Kidney epithelial cell (primary cell): ENCODE data around the gene NTMT1. TPM values are rescaled to one million over a fixed set of nuclear protein-coding genes. Genes with fewer than 3 reads are reported as not detected.

Experiments used
- DNase-seq: peaks from one replicate; pipeline ENCODE4 v3.0.0-alpha.2; 2010; ENCODE audit warnings: low read depth
- H3K27me3 ChIP-seq: 2 replicates; pipeline ENCODE4 v1.6.0; 2011; ENCODE audit warnings: low read length; ENCODE audit not compliant: control insufficient read depth, insufficient read depth
- H3K36me3 ChIP-seq: 2 replicates; pipeline ENCODE4 v1.5.1; 2011; ENCODE audit warnings: low read length; ENCODE audit not compliant: control insufficient read depth, insufficient read depth
- H3K4me3 ChIP-seq: 2 replicates; pipeline ENCODE4 v1.5.1; 2011; ENCODE audit warnings: low read depth, mild to moderate bottlenecking, control low read depth, low read length
- total RNA-seq: library from RNA; depleted of rRNA; stranded (reverse); fragments of >200 nt; gene quantifications from 2 replicates; pipeline ENCODE4 v1.2.3, GENCODE V29; 2015
- TF ChIP-seq, protein P1 (sequence below): IDR thresholded peaks from 2 replicates; pipeline ENCODE4 v1.5.1; 2011; ENCODE audit warnings: mild to moderate bottlenecking, moderate library complexity, low read length, control low read depth, inconsistent platforms; ENCODE audit not compliant: insufficient read depth, poor library complexity, severe bottlenecking

Gene NTMT1
- total RNA-seq, 1 donor from 2014 or later, result 52.6 TPM

DNA sequence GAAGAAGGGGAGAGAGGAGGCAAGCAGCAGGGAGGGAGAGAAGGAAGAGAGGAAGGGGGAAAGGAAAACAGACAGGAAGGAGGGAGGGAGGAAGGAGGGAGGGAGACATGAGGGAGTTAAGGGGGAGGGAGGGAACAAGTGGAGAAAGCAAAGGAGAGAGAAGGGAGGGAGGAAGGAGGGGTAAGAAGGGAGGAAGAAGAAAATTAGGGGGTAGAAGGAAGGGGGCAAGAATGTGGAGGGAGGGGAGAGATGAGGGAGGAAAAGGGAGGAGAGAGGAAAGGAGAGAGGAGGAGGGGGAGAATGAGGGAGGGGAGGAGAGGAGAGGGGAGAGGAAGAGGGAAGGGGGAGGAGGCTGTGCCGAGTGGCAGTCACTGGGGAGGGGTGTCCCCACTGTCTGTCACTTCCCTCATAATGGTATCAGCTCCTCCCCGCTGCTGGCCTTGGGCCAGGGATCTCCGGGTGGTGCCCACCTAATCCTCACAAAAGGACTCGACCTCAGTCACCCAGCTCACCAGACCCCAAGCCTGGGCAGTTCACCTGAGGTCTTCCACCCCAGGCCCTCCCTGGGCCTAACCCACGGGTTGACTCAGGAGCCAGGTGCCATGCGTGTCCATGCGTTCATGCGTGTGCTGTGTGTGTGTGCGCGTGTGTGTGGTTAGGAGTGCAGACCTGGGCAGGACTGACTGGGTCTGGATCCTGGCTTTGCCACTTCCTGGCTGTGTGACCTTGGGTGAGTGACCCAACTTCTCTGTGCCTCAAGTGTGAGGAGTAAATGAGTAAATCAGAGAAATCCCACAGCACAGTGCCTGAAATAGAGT, 23.2 kb upstream of the NTMT1 start:
- TF ChIP-seq, protein P1, sequence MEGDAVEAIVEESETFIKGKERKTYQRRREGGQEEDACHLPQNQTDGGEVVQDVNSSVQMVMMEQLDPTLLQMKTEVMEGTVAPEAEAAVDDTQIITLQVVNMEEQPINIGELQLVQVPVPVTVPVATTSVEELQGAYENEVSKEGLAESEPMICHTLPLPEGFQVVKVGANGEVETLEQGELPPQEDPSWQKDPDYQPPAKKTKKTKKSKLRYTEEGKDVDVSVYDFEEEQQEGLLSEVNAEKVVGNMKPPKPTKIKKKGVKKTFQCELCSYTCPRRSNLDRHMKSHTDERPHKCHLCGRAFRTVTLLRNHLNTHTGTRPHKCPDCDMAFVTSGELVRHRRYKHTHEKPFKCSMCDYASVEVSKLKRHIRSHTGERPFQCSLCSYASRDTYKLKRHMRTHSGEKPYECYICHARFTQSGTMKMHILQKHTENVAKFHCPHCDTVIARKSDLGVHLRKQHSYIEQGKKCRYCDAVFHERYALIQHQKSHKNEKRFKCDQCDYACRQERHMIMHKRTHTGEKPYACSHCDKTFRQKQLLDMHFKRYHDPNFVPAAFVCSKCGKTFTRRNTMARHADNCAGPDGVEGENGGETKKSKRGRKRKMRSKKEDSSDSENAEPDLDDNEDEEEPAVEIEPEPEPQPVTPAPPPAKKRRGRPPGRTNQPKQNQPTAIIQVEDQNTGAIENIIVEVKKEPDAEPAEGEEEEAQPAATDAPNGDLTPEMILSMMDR, result no peak
- H3K36me3 ChIP-seq, result no peaks in the 10 kb centered on the region
- no peaks in the 10 kb centered on the region for H3K27me3 ChIP-seq
- H3K4me3 ChIP-seq, result no peak overlapping the region
- DNase-seq, result no peak

DNA sequence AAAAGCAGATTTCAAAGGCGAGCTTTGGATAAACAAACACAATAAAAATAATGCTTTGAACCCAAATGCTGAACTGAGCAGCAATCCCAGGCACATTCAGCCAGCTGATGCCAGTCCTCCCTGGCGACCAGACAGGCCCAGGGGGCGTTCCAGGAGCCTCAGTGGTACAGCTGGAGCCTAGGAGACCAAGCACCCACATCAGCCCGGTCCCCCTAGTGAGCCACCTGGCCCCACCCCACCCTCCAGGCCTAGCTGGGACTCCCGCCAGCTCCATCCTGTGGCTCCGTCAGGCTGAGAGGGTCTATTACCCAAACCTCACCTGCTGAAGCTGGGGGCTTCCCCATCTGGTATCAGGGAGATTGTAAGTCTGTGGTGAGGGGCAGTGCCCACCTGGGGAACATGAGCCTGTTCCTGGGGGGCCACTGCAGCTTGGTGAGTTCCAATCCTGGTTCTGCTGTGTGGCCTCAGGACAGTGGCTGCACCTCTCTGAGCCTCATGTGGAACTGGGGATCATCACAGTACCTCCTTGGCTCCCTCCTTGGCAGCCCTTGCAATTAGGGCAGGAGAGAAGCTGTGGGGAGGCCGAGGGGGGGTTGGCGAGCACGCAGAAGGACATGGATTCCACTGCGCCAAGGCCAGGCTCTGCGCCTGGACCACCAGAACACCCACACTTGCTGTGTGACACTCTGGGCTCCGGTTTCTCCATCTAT, 21.8 kb upstream of the NTMT1 start:
- TF ChIP-seq, protein P1, result no peak
- H3K36me3 ChIP-seq, result no peaks in the 10 kb centered on the region
- H3K4me3 ChIP-seq, result no peak overlapping the region
- DNase-seq, result no peak
- H3K27me3 ChIP-seq, result no peaks in the 10 kb centered on the region

- Histone ChIP-seq H3K27me3 (no peaks in the 10 kb centered on the region), H3K36me3 (no peaks in the 10 kb centered on the region), H3K4me3 (no peak overlapping the region)
- TF ChIP-seq, protein P1, result no peak
- DNase-seq, result no peak
Observed at GRCh38 chr9:129604766-129605163, 21.2 kb upstream of the NTMT1 start.

DNA sequence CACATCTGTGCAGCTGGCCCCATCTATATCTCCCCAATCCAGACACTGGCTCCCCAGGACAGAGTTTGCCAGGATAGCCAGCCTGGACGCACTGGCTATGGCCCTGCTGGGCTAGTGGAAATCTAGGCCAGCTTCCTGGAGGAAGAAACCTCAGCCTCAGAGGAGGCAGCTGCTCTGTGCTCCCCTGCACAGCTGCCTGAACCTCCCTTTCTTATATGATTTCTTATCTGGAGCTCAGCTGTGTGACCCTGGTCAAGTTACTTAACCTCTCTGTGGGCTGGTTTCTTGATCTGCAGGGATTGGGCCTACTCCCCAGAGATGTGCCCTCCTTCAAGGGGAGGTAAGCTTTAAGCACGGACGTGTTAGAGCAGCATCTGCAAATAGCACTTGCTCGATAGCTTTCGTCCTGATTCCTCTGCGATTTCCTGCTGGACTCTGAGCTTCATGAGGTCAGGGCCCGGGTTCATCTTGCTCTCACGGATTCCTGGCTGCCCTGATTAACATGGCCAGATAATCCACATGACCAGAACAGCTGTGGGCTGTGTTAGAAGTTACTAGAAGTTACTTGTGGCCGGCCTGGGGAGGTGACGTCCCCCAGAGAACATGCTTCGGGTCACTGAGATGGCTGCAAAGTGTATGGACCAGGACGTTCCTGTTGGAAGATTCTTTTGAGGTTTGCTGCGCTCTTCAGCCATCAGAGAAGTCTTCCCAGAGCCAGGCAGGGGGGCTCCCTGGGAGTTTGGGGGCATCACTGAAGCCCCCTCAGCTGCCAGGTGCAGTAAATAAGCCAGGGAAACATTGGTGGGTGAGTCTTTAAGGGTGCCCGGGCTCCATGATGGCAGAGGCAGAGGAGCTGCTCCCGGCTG, 19.6 kb upstream of the NTMT1 start:
- no peak overlapping the region for H3K4me3 ChIP-seq
- no peak for DNase-seq
- no peaks in the 10 kb centered on the region for H3K27me3 ChIP-seq
- no peaks in the 10 kb centered on the region for H3K36me3 ChIP-seq
- TF ChIP-seq, protein P1, result no peak

- Histone ChIP-seq H3K27me3 (no peaks in the 10 kb centered on the region), H3K4me3 (no peak overlapping the region), H3K36me3 (no peaks in the 10 kb centered on the region)
- TF ChIP-seq, protein P1, result no peak
- no peak for DNase-seq
Observed at GRCh38 chr9:129607027-129607387, 19.0 kb upstream of the NTMT1 start.
